HG03354 (cell line): ENCODE data around the gene CDH10.

Experiments
- ATAC-seq: cut with Tn5 transposase; IDR thresholded peaks from one replicate; pipeline ENCODE4 v1.9.1; 2021; ENCODE audit warnings: mild to moderate bottlenecking; ENCODE audit not compliant: unreplicated experiment, poor library complexity, severe bottlenecking

Gene CDH10

DNA sequence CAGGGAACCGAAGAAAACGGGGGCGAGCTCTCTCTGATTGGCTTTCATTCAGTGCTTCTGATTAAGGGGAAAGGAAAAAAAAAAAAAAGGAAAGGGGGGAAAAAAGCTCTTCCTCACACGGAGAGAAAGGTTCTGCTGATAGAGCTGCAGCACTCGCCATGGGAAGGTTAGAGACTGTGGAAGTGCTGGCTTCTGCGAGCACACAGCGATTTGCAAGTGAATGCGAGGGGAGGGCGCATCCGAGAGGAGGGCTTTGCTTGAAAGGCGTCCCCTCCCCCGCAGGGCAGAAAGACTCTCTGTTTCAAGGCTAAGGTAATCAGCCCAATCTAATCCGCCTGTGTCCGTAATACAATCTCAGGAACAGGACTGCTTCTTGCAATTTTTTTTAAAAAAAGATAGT, at the start of gene CDH10:
Gene CDH10, minus strand, starts transcription at position 218 of the 400 bp plus-strand sequence. CDS start 51,488 bp downstream, outside the sequence.
- no peak for ATAC-seq

DNA sequence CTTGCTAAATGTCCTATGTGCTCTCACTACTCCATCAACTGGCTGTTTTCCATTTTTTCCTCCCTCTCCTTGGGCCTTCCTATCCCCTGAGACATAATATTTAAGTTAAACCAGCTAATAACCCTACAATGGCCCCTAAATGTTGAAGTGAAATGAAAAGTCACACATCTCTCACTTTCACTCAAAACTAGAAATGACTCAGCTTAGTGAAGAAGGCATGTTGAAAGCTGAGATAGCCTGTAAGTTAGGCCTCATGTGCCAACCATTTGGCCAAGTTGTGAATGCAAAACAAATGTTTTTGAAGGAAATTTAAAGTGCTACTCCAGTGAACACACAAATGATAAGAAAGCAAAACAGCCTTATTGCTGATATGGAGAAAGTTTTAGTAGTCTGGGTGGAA, 48.8 kb upstream of the CDH10 start:
- no peak for ATAC-seq

DNA sequence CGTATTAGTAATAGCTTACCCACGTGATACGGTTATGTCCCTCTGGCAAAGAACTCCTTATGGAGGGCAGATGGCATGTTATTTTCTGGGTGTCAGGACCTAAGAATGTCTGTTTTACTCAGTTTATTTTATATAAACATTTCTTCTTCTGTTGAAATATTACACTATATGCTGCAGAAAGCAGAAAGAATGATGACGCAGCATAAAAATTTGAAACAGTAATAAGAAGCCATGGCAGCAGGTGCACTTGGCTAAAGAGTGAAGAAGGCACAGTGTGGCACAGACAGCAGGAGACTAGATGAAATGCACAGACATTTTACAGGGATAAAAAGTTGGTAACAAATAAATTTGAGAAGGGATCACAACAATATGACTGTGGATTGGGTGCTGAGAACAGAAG, 46.3 kb upstream of the CDH10 start:
- ATAC-seq = no peak

DNA sequence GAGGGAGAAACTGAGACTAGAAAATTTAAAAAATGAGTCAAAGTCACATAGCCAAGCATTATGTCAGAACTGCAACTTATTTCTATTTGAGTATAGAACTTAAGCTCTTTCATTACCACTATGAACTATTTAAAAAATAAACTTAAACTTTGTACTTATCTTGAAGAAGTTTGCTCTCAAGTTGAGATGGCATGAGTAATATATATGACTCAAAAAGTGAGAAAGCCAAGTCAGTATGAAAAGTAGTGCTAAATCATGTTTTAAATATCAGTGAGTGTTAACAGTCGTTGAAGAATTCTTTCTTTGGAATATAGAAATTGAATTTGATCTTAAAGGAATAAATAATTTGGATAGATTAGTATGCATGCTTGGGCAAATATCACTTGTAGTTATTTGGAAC, 36.3 kb upstream of the CDH10 start:
- no peak for ATAC-seq

DNA sequence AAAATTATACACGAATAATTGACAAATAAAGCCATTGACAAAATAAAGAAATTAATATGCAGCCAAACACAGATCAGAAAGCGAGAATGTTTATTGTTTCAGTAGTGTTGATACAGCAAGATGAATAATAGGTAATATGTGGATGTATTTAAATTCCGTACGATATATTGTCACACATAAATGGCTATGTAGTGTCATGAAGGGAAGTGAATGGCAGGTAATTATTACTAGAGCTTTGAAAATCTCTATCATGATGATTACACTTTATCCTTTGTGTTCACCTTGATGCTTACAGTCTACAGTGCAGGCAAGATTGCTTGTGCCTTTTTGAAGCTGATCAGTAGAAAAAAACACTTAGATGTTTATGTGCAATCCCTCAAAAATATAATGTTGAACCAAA, 23.3 kb upstream of the CDH10 start:
- ATAC-seq = no peak

DNA sequence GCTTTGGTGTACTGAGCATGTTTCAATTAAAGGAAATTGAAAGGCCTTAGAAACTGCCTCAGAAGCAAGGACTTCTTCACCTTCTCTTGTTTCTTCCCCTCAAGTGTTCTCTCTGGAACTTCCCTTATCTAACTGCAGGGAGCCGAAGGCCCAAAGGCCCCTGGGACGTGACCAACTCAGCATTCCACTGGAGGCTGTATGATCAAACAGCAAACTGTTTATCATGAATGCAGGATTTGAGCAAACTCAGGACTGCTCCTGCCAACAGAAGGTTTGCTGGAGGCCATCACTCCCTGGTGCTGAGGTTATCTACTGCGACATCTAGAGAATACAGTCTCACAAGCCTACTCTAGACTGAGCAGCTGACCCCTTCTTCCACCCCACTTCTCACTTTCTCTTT, 4.8 kb upstream of the CDH10 start:
- no peak for ATAC-seq

DNA sequence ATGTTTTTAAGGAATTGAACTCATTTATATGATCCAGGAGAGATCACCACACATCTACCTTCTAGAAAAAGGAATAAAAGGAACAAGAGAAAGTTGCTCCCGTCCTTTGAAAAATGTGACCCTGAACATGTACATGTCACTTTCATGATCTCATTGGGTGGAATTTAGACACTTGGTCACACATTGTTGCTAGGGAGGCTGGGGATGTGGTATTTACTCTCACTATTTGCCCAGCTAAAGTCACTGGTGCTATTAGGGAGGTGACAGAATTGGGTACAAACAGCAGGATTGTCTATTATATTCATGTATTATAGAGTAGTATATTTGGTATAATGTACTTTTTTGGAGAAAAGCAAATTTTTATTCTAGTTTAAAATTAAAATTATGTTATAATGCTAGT, 2.1 kb upstream of the CDH10 start:
- no peak for ATAC-seq

DNA sequence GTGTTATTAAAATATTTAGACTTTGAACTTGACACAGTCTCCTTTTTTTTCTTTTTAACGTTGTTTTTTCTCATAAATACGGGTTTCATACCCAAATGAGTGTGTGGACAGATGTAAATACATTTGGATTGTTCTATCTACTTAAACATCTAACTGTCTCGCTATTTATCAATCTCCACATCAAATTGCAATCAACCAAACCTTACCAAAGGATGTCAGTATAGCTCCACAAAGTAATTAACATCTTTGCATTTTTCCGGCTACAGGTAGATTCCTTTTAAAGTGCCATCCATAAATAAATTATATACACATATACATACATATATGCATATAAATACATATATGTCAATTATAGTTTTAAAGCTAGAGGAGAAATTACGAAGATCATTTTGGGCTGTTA, 705 bp upstream of the CDH10 start:
- no peak for ATAC-seq

DNA sequence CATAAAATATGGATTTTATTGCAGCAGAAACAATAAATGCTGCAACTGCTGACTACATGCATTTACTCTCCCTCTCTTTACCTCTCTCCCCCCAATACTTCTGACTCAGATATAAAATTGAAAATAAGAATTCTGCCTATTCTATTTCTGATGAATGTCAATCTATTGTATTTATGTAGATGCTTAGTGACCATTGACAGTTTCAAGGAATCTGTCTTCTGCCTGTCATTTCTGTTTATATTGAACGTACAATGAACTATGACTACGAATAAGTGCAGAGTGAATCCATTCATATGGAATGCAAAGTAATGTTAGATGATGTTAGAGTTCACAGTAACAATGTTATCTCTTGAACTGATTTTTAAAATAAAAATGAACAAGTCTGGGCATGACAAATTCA, 898 bp downstream of the CDH10 start:
- no peak for ATAC-seq

DNA sequence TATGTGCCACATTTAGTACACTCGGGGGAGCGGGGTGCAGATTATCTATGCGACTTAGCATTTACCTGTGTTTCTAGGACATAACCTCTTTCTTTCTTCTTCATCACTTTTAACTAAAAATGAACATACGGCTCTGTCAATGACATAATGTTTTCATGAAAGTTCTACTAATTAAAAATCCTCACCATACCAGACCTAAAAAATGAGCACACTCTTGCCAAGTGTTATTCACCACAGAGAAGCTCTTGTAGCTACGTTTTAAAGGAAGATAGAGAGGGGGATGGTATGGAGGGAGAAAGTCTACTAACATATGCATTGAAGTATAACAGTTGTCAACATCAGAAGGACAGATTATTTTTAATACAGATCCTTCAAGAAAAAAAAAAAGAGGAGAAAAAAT, 1.6 kb downstream of the CDH10 start:
- no peak for ATAC-seq

DNA sequence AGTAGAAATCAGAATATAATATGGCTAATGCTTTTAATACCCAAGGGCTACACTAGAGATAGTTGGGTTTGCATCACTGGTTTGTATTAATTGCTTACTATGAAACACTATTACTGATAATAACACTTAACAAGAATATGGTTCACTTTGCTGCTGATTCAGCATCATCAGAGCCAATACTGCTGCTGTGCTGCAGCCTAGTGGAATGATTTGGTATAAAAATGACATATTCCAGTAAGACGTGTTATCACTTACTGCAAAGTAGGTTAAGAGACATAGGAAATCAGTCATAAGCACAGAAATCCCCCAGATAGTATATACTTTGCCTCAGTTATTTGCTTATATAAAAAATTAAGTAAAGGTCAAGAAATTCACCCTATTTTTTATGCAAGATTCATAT, 2.8 kb downstream of the CDH10 start:
- ATAC-seq = no peak

DNA sequence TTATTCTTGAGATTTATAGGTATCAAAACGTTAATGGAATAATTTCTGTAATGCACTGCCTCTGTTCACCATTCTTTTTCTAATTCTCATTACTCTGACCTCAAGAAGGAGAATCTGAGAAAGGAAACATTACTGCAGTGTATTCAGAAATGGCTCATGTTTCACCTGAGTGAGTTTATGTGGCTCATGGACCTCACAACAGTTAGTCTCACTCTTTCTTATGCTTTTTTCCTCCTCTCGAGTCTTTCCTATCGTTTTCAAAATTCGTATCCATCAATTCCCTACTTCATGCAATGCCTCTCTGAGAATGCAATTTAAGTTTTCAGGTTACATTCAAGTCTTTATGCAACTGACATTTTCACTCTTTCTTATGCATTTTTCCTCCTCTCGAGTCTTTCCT, 9.6 kb downstream of the CDH10 start:
- no peak for ATAC-seq

DNA sequence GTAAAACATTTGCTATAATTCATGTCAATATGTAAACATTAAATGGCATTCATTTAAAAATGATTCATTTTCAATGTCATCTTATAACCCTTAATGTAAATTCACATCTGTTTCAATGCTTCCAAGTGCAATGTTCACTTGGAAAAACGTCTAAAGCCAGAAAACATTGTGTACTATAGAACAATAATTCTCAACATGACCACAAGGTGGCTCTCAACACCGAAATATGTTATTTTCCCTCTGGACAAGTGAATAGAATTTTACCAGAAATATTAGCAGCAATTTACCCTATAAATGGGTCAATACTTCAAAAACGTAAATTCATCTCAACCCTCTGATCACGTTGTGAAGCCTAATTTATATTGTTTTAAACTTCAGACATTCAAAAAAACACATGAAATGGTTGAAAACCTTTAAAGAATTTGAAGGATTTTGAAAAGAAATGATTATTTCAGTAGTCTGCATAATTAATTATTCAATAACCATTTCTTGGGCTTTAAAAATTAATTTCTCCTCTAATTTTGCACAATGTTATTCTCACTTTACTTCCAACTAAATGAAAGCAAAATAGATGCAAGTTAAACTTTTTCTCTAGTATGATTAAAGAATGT, 11.0 kb downstream of the CDH10 start:
- peak; percentile 76 for ATAC-seq

DNA sequence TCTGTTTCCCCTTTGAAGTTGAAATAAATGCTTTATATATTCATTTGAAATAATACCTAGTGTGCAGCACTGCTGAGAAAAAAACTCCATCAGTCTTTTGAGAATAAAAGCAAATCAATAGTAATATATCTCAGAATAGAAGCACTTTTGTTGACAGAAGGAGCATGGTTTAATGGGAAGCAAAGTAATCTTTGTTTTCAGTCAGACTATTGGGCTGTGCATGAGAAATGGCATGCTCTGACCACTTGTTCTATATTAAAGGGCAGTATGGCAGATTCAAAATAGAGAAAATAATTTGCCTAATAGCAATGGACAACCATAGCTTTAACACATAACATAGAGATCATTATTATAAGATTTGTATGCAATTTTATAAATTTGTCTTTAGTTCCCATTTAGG, 12.4 kb downstream of the CDH10 start:
- no peak for ATAC-seq

DNA sequence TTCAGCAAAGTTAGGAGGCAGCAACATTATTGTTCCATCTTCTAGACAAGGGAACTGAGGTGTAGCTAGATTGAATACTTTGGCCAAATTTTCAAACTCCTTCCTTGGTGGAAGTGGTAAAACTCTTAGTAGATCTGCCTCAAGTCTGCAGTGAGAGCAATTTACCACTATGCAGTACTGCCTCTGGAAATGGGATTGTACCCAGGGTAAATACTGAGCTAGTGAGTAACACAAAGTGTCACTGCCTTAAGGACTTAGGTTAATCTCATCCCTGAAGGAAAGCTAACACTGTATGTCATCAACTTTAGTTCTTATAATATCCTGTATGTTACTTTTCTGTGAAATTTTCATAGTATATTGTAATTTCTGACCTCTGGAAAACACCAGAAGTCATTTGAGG, 13.9 kb downstream of the CDH10 start:
- ATAC-seq = no peak

DNA sequence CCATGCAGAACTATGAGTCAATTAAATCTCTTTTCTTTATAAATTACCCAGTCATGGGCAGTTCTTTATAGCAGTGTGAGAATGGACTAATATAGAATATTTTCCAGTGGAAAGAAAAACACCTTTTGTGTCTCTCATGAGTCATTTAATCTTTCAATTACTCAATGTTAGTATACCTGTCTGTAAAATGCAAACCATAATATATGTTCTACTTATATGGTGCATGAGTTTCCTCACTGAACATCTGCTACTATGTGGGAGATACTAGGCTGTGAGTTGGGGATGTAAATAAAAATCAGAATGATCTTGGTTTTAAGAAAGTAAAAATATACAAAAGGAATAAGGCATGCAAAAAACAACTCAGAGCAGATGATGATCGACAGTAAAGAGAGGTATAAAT, 15.0 kb downstream of the CDH10 start:
- ATAC-seq = no peak

DNA sequence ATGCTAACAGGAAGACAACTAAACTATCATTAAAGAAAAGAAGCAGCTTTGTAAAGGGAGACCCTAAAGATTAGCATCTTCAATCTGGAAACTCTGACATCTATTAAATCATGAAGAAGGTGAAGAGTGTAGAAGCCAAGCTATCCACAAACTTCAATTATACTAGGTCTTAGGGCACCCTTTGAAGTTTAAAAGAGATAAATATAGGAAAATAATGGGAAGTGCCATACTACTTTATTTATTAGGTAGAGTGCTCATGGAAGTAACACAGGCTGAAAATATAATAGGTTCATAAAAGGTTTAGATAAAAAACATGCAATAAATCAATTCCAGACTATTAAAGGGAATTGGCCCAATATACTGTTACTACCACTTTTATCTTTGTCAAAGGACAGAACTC, 19.9 kb downstream of the CDH10 start:
- ATAC-seq = no peak

DNA sequence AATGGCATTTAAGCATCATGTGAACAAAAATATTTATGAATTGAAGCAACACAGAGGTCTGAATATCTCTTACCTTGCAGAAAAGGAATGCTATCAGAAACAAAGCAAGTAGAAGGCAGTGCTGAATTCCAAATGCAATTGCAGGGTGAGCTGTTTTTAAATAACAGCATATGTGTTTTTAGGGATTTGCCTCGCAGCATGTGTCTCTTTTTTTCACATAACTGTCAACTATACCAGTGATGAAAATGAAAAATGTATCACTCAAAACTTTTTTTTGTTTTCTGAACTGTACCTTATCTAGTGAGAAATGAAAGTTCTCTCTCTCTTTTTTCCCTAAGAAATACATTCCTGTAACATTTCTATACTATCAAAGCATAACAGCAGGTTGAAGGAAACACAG, 21.2 kb downstream of the CDH10 start:
- no peak for ATAC-seq

DNA sequence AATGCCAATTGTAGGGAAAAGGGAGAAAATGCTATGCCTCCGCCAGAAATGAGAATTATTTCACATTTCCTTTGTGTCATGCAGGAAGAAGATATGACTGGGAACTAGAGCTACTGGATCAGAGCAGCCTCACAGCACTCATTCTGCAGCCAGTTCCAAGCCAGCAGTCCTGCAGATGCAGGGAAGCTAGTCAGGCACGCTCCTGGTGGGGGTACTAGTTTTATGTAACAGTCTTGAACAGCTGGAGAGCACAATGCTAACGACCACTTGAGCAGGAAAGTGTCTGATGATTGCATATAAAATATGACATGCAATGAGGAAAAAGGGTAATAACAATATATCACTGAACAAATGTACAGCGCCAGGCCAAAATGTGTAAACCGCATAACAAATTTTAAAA, 21.7 kb downstream of the CDH10 start:
- ATAC-seq = no peak

DNA sequence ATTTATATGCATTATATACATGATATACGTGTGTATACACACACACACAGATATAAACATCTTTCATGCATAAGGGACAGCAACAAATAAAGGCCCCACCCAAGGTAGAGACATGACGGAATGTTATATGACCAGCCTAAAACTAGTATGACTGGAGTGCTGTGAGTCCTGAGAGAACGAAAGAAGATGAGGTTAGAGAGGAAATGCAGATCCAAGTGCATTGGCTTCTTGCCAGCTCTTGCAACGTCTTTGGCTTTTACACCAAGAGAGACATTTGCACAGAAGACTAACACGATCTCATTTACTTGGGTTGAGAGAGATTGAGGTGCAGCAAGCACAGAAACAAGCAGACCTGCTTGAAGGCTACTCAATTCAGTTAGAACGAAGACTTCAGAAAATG, 23.0 kb downstream of the CDH10 start:
- ATAC-seq = no peak

DNA sequence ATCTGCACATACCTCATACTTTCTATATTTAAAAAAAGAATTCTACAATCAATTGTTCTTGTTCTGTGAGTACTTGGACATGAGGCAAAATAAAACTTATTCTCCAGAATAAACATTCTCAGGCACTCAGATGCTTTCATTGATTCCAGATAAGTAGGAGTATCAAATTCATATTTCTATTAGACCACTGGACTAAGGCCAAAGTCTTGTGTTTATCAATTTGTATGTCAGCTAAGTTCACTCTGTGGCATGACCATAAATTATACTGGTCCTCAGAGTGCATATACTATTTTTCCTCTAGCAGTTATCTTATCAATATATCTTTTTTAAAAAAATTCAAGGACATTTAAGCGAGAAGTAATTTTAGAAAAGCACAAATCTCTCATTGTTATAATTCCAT, 28.2 kb downstream of the CDH10 start:
- ATAC-seq = no peak

DNA sequence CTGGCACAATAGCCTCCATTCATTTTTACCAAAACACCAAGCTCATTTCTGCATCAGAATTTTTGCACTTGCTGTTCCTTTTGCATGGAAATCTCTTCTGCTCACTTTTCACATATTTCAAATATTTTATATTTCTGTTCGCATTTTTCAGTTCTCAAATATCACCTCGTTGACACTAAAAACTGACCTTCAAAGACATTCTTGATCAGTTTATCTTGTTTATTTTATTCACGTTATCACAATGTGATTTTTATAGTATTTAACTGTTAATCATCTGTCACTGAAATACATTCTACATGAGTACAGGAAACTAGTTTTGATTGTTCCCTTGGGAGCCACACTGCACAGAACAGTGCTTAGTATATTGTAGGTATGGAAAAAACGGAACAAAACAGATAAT, 29.6 kb downstream of the CDH10 start:
- ATAC-seq = no peak
